Measurements from ENCODE around the gene MRPS27.

The MRPS27 gene

DNA sequence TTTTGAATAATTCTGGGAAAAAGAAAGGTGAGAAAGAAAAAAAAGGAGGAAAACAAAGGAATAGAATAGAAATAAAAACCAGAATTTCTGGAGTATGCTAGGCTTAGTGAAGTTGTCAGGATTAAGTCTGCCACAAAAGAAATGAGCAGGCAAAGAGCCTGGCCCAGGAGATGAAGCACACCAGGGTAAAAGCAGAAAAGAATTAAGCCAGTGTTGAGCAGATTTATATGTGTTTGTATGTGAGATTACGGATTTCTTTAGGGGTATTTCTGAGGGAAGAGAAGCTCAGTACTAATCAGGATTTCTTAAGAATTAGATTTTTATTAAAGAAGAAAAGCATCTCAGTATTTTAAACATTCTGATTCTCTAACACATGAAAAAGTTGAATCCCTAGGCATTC is 74.5 kb downstream of the MRPS27 start:
- in situ Hi-C loops (cut with MboI; ENCODE audit: low sequenced_read_pairs, unreplicated experiment), result no loop called here

DNA sequence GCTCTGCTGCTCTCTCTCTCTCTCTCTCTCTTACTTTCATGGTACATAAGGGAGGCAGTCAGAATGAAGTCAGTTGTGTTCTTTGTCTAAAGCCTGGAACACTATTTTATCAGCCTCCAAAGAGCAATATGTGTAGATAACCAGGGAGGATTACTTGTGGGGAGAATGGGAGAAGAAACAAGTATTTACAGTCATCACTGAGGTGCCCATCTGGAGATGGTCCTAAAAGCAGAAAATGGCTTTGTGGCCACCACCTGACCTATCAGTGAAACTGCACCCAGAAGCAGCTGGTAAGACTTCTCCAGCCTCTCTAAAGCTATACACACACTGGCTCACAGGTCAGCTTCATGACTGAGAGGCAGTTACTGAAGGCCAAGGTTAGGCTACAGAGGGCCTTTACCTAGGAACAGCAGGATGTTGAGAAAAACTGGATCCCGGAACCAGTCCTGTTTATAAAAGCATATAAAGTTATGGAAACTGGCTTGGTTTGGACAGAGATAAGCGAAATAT is 75.1 kb downstream of the MRPS27 start:
- peak; percentile 27 for DNase-seq (ENCODE audit: low spot score)
- in situ Hi-C loops (cut with MboI; ENCODE audit: low sequenced_read_pairs, unreplicated experiment), result no loop called here

More for the DNA sequence above, 74.5 kb downstream of the MRPS27 start:
- TF ChIP-seq CTCF (IDR thresholded peaks at IDR 0.05; ENCODE audit: borderline replicate concordance, control extremely low read depth, extremely low read depth, insufficient read depth, missing control alignments), result no peak
- DNase-seq (ENCODE audit: low spot score), result no peak

GRCh38 chr5:72243706-72244105 is 76.3 kb downstream of the MRPS27 start:
- no peak for DNase-seq (ENCODE audit: low spot score)
- in situ Hi-C loops (cut with MboI; ENCODE audit: low sequenced_read_pairs, unreplicated experiment), result no loop called here
- no peak for TF ChIP-seq CTCF (IDR thresholded peaks at IDR 0.05; ENCODE audit: borderline replicate concordance, control extremely low read depth, extremely low read depth, insufficient read depth, missing control alignments)

More for the DNA sequence above, 75.1 kb downstream of the MRPS27 start:
- TF ChIP-seq CTCF (IDR thresholded peaks at IDR 0.05; ENCODE audit: borderline replicate concordance, control extremely low read depth, extremely low read depth, insufficient read depth, missing control alignments), result peak; percentile 41

DNA sequence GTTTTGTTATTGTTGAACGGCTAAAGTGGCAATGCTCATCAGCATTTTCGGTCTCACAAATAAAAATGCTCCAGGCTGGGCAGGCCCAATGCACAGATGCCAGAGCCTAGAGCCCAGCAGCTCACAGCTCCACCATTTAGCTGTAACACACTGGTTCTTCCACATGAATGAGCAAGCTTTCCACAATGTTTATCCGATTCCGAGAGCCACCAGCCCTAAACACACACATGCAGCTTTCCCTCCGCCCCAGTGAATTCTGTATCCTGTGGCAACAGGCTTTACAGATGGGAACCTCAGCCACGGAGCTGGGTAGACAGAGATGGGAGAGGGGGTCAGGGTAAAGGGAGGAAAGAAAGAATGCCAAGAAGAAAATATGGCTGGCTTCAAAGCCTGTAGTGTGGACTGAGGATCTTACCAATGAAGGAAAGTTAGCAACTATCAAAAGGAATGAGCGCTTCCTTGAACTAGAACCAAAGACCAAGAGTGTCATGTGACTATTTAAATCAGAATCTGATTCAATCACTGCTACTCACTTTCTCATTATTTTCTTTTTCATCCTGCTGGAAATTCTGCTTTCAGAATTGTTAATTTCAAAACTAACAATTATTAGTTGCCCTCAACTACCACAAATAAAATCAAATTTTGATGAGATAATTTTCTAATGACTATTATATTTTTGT is 77.1 kb downstream of the MRPS27 start:
- in situ Hi-C loops (cut with MboI; ENCODE audit: low sequenced_read_pairs, unreplicated experiment), result no loop called here
- no peak for TF ChIP-seq CTCF (IDR thresholded peaks at IDR 0.05; ENCODE audit: borderline replicate concordance, control extremely low read depth, extremely low read depth, insufficient read depth, missing control alignments)
- DNase-seq (ENCODE audit: low spot score), result no peak

GRCh38 chr5:72241346-72242003 is 78.6 kb downstream of the MRPS27 start:
- no peak for DNase-seq (ENCODE audit: low spot score)
- no peak for TF ChIP-seq CTCF (IDR thresholded peaks at IDR 0.05; ENCODE audit: borderline replicate concordance, control extremely low read depth, extremely low read depth, insufficient read depth, missing control alignments)
- in situ Hi-C loops (cut with MboI; ENCODE audit: low sequenced_read_pairs, unreplicated experiment), result no loop called here

GRCh38 chr5:72238712-72239445 is 81.2 kb downstream of the MRPS27 start:
- no peak for DNase-seq (ENCODE audit: low spot score)
- no peak for TF ChIP-seq CTCF (IDR thresholded peaks at IDR 0.05; ENCODE audit: borderline replicate concordance, control extremely low read depth, extremely low read depth, insufficient read depth, missing control alignments)
- in situ Hi-C loops (cut with MboI; ENCODE audit: low sequenced_read_pairs, unreplicated experiment), result no loop called here

Data from GM13976 (cell line).